IPS-NIHi11 (cell line): ENCODE results near the gene VTN.

ENCODE experiments used
- DNase-seq: peaks from one replicate; pipeline ENCODE4 v3.0.0; 2012; ENCODE audit warnings: mixed read lengths, low spot score

The VTN gene

DNA sequence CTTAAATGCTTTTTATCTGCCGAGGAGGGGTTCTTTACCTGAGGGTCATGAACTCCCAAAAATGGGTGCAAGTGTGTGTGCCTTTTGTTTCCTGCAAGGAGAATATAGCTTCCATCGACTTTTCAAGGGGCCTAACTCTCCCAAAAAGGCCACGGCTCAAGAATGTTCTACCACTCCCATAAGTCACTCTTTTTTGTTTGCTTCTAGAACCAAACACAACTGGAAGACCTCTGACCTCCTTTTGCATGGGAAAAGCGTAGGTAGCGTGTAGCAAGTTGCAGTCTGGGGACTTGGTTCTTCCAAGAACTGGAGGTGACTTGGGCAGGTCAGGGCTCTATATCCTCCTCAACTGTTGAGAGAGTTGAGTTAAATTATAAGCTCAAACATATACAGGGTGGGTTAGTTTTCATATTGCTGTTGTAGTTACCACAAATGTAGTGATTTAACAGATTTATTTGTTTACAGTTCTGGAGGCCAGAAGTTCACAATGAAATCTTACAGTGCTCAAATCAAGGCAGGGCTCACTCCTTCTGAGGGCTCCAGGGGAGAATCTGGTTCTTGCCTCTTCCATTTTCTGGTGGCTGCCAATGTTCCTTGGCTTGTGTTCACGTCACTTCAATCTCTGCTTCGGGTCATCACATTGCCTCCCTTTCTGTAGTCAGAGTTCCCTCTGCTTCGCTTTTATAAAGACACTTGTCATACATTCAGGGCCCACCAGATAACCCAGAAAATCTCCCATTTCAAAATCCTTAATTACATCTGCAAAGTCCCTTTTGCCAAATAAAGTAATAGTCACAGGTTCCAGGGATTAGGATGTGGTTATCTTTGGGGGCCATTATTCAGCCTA is 49.7 kb downstream of the VTN start:
- DNase-seq, result no peak

DNA sequence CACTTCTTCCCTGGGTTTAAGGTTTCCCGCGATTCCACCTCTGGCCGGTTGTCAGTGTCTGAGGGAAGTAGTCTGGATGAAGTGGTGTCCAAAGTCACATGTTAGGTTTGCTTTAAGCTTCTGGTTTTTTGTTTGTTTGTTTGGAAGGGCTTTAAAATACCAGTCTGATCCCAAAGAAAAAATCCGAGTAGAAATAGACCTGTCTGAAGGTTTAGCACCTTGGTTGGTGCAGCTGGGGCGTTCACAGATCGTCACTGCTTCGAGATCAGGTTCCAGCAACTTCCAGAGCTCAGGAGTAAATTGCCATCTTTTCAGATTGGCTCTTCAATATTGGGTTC is 50.5 kb downstream of the VTN start:
- DNase-seq, result no peak

DNA sequence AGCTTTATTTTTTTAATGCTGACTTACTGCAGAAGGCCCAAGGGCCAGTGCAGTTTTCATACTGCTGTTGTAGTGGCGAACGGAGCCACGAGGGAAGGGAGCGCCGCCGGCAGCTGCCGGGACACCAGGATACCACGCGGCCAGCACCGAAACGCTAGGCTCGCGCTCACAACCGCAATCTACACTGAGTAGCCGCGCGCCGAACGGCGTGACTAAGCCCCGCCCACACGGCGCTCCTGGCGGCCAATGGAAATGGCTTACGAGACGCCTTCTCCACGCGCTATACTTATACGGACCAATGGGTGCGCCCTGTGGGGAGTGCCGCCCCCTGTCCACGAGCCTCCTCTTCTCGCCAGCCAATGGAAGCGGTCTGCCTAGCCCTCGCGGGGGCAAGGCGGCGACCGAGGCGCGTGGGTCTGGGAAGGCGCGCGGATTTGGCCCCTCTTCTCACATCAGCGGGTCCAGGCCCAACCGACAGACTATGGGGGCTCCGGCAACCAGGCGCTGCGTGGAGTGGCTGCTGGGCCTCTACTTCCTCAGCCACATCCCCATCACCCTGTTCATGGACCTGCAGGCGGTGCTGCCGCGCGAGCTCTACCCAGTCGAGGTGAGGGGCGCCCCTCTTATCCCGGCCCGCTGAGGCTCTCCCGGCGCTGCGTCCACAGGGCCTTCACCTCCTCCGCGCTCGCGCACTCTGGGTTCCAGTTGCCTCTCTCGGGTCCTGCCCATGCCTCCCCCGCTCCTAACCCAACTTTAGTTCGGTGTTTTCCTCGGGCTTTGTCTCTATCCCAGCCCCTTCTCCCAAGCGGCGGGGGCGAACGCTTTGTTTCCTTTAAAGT is 51.1 kb downstream of the VTN start, which contains the start of gene TMEM97:
TSS of gene TMEM97 (plus strand) at position 442 of the 839 bp plus-strand sequence. CDS start at position 482, 40 bp downstream.
- peak; percentile 93 for DNase-seq

DNA sequence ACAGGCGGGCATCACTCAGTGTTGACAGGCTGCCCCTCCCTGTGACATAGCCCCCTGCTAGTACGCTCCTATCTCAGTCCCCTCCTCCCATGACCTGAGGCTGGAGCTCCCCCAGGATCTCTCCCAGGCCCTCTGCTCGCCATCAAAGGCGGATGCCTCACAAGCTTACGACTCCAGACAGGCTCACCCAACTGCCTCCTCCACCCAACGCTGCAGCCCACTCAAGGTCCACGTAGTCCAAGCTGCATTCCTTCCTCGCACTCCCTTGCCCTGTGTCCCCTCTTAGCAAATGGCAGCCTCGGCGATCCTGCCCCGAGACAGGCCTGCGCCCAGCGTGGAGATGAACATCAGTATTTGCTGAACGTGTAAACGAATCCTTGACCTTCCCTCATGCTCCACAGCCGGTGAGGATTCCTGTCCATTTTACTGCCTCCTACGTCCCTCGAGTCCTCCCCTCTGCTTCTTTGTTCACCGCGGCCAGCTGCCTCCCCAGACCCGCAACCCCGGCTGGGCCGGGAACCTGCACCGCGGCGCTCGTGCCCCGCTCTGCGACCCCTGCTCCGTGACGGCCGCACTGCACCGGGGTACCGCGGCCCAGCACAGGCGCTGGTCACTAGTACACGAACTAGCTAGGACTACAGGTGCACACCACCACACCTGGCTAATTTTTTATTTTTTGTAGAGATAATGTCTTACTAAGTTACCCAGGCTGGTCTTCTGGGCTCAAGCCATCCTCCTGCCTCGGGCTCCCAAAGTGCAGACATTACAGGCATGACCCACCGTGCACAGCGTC is 51.9 kb downstream of the VTN start:
- DNase-seq, result peak; percentile 54
